GM19025 (cell line): Measurements from ENCODE around the gene ZEB1.
"Not testable (repeated sequence)": the region's sequence is repeated elsewhere in the genome, so short reads cannot be mapped to it uniquely, and the experiment has no call there.

ENCODE experiments used
- ATAC-seq: cut with Tn5 transposase; IDR thresholded peaks from one replicate; pipeline ENCODE4 v1.9.1; 2021; ENCODE audit warnings: mild to moderate bottlenecking, low read depth, moderate library complexity; ENCODE audit not compliant: unreplicated experiment

ZEB1 gene

GRCh38 chr10:31413325-31413724 is 94.3 kb downstream of the ZEB1 start:
- no peak for ATAC-seq

- no peak for ATAC-seq
Measured at GRCh38 chr10:31418481-31418880, 99.5 kb downstream of the ZEB1 start.

GRCh38 chr10:31419394-31420063 is 100.5 kb downstream of the ZEB1 start:
- ATAC-seq: no peak

GRCh38 chr10:31421322-31421721 is 102.3 kb downstream of the ZEB1 start:
- no peak for ATAC-seq

- no peak for ATAC-seq
Measured at GRCh38 chr10:31422634-31423033, 103.6 kb downstream of the ZEB1 start.

- no peak for ATAC-seq
Measured at GRCh38 chr10:31424473-31424872, 105.5 kb downstream of the ZEB1 start.

DNA sequence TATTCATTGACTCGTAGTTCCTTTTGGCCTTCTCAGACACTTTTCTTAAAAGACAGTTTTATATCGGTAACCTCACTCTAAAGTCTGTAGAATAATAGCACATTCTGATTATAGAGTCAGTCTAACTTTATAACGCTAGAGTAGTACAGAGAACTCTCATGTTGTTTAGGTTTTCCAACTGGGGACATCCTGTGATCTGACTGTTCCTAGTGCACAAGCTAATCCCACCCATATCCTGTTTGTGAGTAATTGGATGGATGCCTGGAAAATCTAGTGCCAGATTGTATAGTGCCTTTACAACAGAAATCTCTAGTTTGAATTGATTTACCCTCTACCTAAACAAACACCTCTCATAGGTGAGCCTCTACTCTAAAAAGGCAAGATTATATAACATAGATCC is 107.4 kb downstream of the ZEB1 start:
- no peak for ATAC-seq

DNA sequence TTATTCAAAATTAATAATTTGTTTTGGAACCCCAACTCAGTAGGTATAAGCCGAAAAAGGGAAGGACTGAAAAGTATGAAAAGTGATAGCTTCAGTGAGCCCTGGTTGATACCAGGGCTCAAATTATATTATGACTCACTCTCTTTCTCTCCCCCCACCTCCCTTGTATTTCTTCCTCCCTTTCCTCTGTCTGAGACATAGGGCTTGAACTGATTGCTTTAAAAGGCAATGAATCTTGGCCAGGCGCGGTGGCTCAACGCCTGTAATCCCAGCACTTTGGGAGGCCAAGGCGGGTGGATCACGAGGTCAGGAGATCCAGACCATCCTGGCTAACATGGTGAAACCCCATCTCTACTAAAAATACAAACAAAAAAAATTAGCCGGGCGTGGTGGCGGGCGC is 108.3 kb downstream of the ZEB1 start:
- not testable (repeated sequence) for ATAC-seq

- ATAC-seq: not testable (repeated sequence)
Measured at GRCh38 chr10:31428499-31428898, 109.5 kb downstream of the ZEB1 start.

GRCh38 chr10:31431021-31431420 is 112.0 kb downstream of the ZEB1 start:
- ATAC-seq: no peak

DNA sequence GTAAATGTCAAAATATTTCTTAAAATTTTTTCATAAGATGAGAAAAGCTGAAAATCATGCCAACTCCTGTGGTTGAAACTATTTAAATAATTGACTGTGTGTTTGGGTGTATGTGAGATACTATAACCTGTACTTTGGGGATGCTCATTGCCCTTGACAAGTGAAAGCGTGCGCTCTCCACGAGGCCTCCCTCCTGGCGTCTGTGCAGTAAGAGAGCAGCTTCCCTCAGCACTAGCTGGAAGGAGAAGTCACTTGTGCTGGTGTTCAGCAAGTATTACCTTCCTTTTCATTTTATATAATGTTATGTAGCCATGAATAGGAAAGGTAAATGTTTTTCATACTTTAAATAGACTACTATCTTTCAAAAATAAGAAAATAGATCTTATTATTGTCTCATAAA is 118.9 kb downstream of the ZEB1 start:
- ATAC-seq: no peak

GRCh38 chr10:31451766-31452165 is 132.8 kb downstream of the ZEB1 start:
- no peak for ATAC-seq

DNA sequence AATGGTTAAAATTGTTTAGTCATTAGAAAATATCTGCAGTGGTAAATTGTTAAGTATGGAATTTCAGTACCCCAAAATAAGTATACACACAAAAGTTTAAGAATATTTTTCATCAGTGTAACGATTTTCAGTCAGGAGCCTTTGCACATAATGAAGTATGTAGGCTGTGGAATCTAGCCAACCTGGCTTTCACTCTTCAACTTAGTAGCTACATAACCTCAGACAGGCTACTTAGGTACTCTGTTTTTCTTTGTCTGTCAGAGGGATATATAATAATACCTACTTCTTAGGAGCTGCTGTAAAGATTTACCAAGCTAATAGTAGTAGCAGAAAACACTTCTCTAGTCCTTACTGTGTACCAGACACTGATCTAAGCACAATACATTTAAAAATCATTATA is 137.5 kb downstream of the ZEB1 start:
- ATAC-seq: no peak

DNA sequence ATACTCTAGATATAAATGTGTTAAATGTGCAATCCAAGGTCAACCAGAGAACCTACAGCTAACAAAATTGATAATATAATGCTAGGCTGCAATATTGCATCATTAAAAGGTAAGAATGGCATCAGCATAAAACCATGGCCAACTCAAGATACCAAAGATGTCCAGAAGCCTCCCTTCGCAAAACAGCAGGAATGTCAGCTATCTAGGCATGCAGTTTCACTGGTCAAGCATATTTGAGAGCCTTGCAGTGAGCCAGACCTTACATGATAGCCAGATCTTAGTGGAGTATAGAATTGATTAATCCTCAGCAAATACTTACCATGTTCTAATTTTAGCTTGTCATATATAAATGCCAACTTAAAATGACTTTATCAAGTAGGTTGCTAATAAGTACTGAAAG is 138.8 kb downstream of the ZEB1 start:
- ATAC-seq: no peak

GRCh38 chr10:31458974-31459373 is 140.0 kb downstream of the ZEB1 start:
- no peak for ATAC-seq

DNA sequence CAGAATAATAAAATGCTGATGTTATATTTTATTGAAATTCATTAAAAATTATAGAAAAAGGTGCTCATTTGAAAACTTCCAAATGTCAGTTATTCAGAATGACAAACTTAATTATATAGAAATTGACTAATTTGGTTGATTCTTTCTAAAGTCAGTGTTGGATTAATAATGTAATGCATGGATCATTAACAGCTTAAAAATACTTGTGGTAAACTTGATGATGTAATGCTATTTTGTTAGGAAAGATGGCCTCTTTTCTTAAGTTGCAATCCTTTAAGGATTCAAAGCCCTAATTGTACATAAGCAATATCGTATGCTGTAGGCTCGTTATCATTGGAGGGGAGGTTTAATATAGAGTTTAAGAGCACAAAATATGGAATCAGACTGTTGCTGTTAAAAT is 141.2 kb downstream of the ZEB1 start:
- no peak for ATAC-seq

GRCh38 chr10:31464552-31464951 is 145.5 kb downstream of the ZEB1 start:
- no peak for ATAC-seq

- ATAC-seq: no peak
Measured at GRCh38 chr10:31466313-31466712, 147.3 kb downstream of the ZEB1 start.

DNA sequence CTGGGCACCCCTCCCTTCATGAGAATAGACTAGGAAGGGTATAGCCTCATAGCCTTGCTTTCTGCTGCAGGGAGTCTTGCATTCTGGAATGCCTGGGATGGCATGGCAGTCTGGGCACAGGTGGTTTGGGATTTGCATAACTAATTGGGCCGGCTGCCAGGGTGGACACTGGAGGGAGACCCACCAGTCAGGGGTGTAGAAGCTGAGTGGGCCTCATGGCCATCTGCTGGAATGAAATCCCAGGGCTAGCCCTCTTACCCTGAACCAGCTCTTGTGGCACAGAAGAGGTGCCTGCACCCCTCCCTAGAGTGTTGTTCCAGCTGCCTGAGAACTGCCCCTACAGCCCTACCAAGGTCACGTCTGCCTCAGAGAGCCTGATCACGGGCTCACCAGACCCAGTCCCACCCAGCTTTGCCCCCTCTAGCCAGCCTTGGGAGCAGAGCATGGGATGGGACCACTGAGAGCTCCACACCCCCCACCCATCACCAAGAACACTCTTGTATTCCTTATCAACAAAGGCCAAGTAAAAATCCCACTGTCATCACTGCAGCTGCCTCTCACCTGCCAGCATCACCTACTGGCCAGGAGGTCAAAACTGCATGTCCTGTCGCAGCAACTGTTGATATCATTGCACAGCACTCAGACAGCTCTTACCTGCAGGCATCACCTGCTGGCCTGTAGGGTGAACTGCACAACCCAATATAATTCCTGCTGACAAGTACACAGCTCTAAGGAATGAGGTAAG is 148.9 kb downstream of the ZEB1 start:
- no peak for ATAC-seq

DNA sequence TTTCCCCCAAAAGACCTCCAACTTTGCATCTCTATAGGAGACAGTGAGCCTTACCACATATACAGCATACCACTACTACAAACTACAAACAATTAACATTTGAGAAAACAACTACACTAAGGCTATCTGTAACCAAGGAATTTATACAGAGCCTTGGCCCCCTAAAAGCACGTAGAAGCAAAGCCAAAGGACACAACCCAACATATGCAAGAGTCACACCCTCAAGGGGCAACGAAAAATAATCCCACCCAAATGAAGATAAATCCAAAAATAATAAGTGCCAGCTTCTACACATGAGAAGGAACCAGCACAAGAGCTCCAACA is 149.5 kb downstream of the ZEB1 start:
- no peak for ATAC-seq

DNA sequence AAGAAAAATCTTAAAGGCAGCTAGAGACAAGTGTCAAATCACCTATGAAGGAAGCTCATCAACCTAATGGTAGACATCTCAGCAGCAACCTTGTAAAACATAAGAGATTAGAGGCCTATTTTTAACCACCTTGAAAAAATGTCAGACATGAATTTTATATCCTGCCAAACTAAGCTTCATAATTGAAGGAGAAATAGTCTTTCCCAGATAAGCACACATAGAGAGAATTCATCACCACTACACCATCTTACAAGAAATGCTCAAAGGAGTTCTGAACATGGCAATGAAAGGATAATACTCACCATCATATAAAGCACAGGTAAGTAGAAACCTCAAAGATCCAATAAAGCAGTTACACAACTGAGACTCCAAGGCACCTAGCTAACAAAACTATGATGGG is 156.5 kb downstream of the ZEB1 start:
- no peak for ATAC-seq

GRCh38 chr10:31476088-31476487 is 157.1 kb downstream of the ZEB1 start:
- ATAC-seq: no peak
